ENCODE data around the gene TMEM167B.
"Not testable (repeated sequence)": the region's sequence is repeated elsewhere in the genome, so short reads cannot be mapped to it uniquely, and the experiment has no call there.

The TMEM167B gene

GRCh38 chr1:109114342-109114674 lies 23.7 kb downstream of the TMEM167B start:
- DNase-seq (ENCODE audit: low spot score) = no peak

DNA sequence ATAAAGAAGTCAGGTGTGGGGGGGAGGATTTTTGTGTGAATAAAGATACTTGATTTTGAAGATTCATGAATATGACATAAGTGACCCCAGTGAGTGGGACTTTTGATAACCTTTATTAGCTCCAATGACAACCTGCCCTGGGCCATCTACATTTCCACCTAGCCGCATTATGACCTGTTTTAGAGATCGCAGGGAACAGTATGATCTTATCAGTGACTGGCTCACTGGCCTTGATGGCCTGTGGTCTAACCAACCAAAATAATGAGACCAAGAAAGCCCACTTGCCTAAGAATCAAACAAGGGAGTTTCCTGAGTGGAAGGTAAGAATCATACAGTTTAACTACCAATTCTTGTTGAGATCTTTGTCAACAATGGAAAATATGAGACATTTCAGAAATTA lies 25.1 kb downstream of the TMEM167B start:
- no peak for DNase-seq (ENCODE audit: low spot score)

- no peak for DNase-seq (ENCODE audit: low spot score)
These were observed 25.7 kb downstream of the TMEM167B start for GRCh38 chr1:109116286-109116685.

DNA sequence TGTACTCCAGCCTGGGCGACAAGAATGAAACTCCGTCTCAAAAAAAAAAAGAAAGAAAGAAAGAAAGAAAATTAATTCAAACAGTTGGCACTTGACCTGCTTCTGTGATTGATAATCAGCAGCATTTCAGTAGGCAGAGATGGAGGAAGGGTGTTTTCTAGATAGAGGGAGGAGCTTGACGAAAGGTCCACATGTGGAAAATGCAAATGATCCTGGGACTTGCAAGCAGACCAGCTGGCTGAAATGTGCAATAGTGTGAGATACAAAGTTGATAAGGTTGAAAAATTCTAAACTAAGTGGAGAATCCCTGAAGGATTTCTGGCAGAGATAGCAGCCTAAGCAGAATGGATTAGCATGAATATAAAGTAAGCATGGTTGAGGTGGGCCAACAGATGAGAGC lies 27.5 kb downstream of the TMEM167B start:
- DNase-seq (ENCODE audit: low spot score) = no peak

DNA sequence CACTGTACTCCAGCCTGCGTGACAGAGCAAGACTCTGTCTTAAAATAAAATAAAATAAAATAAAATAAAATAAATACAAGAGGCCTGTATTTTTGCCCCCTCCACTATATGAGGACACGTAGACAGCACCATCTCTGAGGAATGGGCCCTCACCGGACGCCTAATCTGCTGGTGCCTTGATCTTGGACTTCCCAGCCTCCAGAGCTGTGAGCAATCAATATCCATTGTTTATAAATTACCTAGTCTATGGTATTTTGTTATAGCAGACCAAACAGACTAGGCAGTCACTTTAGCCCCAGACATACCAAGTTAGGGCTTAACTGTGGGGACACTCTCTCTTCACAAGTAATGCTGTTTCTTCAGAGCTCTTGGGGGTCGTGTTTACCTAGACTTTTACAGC lies 29.8 kb downstream of the TMEM167B start:
- DNase-seq (ENCODE audit: low spot score) = no peak

- no peak for DNase-seq (ENCODE audit: low spot score)
These were observed 40.5 kb downstream of the TMEM167B start for GRCh38 chr1:109131059-109131458.

DNA sequence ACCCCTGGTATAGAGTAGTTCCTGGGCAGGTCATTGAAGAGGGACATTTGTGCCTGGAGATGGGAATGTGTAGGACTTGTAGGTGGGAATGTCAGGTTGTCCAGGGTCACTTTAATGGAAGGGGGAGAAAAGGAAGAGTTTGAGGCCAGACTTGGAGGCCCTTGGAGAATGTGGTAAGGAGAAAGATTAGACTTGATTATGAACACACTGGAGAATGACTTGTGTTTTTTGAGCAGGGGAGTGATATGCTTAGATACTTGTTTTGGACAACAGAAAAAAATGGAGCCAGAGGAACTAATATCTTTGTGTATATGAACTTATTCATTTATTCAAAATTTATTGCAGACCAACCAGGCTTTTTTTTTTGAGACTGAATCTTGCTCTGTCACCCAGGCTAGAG lies 41.2 kb downstream of the TMEM167B start:
- DNase-seq (ENCODE audit: low spot score) = no peak

GRCh38 chr1:109133002-109133706 lies 42.6 kb downstream of the TMEM167B start:
- no peak for DNase-seq (ENCODE audit: low spot score)

GRCh38 chr1:109133815-109134214 lies 43.3 kb downstream of the TMEM167B start:
- DNase-seq (ENCODE audit: low spot score) = no peak

DNA sequence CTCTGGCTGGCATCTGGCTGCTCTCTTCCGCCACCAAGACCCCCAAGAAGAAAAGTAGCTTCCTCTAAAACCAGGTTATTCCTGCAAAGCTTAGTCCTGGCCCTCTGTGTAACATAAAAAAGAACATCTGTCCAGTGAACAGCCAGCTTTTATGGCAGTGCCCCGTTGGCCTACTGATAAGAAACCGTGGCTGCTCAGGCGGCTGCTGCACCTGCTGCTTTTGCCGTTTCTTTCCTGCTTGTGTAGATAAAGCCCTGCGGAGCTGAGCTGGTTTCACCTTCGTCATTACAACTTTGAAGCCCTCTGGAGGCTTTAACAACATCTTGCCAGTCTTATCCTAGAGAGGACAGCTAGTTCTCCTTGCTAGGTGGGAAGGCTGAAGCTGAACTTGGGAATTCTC lies 43.9 kb downstream of the TMEM167B start:
- DNase-seq (ENCODE audit: low spot score) = no peak

GRCh38 chr1:109135940-109136339 lies 45.4 kb downstream of the TMEM167B start:
- no peak for DNase-seq (ENCODE audit: low spot score)

- no peak for DNase-seq (ENCODE audit: low spot score)
These were observed 46.2 kb downstream of the TMEM167B start for GRCh38 chr1:109136766-109137165.

DNA sequence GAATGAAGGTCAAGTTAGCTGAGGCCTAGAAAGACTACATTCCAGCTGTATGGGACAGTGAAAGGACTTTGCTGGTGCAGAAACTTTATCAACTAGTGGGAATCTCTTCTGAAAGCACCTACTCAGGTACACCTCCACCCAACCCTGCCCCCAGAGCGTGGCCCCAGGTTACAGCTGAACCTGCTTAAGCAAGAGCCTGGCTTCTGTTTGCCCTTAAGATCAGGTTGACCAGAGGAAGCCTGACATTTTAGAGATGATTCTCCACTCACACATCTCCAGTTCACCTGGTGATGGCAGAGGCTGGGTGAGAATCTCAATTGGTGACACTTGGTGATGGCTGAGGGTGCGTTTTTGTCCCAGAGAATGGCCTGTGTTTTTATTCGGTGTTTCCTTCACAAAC lies 47.4 kb downstream of the TMEM167B start:
- DNase-seq (ENCODE audit: low spot score) = no peak

- DNase-seq (ENCODE audit: low spot score) = no peak
These were observed 47.8 kb downstream of the TMEM167B start for GRCh38 chr1:109138358-109138757.

- DNase-seq (ENCODE audit: low spot score) = no peak
These were observed 49.8 kb downstream of the TMEM167B start for GRCh38 chr1:109140392-109140791.

DNA sequence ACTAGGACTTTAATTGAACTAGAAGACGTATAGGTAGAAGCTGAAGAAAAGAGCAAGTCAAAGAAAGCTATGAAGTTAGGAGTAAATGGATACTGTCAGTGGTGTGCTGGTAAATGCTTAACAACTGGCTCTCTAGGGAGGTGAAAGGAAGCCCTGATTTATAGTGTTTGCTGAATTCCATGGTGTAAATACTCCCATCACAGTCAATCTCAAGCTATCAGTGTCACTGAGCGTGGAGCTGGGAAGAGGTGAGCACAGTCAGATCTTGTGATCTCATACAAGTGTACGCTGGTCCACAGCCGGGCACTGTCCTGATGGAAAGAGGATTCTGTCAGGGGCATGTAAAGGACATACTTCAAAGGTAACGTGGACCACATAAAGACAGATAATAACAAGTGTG lies 51.7 kb downstream of the TMEM167B start:
- no peak for DNase-seq (ENCODE audit: low spot score)

DNA sequence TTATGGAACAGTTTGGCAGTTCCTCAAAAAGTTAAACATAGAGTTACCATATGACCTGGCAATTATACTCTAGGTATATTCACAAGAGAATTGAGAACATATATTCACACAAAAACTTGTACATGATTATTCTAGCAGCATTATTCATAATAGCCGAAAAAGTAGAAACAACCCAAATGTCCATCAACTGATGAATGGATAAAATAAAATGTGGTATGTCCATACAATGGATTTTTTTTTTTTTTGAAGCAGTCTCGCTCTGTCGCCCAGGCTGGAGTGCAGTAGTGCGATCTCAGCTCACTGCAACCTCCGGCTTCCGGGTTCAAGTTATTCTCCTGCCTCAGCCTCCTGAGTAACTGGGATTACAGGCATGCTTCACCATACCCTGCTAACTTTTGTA lies 52.2 kb downstream of the TMEM167B start:
- not testable (repeated sequence) for DNase-seq (ENCODE audit: low spot score)
